Smooth muscle cell of the umbilical artery (primary cell): ENCODE results near the gene CPNE2. TPM values are rescaled to one million over a fixed set of nuclear protein-coding genes. Genes with fewer than 3 reads are reported as not detected.

Experiments used
- total RNA-seq: library from RNA; depleted of rRNA; stranded (reverse); fragments of >200 nt; gene quantifications from 2 replicates; pipeline ENCODE4 v1.2.3, GENCODE V29; 2014

The CPNE2 gene
- 9.8 and 22.3 TPM in 2 replicates for total RNA-seq

DNA sequence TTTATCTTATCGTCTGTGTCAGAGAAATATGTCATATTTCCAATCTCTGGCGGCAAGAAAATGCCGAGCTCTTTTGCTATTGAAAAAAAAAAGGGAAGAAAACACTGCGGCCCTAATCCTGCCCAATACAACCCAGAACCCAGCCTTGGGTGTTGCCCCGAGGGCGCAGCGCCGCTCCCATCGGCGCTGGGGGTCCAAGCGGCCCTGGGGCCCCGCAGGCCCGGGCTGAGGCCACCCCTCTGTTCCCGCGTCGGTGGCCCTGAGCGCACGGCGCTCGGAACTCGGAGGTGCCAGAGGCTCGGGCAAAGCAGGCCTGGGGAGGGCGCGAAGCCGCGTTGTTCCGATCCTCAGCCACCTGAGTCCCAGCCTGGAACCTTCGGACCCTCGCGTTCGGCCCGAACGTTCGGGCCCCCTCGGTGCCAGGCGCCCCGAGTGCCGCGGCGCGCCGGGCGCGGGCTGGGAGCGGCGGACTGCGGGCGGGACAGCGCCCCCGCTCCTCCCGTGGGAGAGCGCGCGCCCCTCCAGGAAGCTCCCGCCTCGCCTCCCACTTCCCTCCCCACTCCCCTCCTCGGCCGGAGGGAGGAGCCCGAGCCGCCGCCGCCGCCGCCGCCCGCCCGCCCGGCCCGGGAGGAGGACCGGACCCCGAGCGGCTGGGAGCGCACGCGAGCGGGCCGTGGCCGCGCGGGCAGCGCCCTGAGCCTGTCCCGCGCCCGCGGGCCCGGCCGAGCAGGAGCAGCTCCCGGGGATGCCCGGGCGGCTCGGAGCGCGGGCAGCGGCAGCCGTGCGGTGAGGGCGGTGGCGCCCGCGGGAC is at the start of gene CPNE2:
CPNE2 (plus strand) TSS at position 609 of the 811 bp plus-strand sequence. CDS start 18,160 bp downstream, outside the sequence.

DNA sequence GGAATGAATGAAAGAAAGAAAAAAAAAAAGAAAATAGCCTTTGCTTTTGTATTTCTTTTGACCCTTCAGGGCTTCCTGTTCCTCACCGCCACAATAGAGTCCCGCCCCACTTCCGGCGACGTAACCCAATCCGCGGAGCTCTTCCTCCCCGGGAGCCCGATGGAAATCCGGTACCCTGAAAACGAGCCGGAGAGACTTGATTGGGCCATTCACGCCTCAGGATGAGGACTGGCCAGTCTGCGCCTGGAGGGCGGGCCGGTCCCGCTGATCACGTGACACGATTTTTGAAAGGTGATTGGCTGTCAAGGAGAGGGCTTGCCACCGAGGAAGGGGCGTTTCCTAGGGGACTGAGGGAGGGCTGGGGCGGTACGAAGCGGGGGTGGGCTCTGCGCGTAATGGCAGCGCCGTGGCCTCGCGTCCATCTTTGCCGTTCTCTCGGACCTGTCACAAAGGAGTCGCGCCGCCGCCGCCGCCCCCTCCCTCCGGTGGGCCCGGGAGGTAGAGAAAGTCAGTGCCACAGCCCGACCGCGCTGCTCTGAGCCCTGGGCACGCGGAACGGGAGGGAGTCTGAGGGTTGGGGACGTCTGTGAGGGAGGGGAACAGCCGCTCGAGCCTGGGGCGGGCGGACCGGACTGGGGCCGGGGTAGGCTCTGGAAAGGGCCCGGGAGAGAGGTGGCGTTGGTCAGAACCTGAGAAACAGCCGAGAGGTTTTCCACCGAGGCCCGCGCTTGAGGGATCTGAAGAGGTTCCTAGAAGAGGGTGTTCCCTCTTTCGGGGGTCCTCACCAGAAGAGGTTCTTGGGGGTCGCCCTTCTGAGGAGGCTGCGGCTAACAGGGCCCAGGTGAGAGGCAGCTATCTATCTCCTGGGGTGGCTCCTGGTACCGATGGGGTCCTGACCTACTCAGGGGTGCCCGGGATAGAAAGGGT is 93.8 kb downstream of the CPNE2 start, which contains the start of the genes PSME3IP1 and RSPRY1:
PSME3IP1 (minus strand) TSS at position 95 of the 927 bp plus-strand sequence. CDS start 12,185 bp downstream, outside the sequence.
RSPRY1 (plus strand) TSS at position 385 of the 927 bp plus-strand sequence. CDS start 18,330 bp downstream, outside the sequence.

Other genes with a start within 250 kb of the CPNE2 start
- gene SLC12A3, start 227.4 kb upstream of the CPNE2 start, total RNA-seq: 0.30 TPM in 1 of 2 replicates, not detected in the other
- gene HERPUD1, start 160.4 kb upstream of the CPNE2 start, total RNA-seq: 169 and 222 TPM in 2 replicates
- gene CETP, start 130.6 kb upstream of the CPNE2 start, total RNA-seq: not detected in 2 replicates
- 10.7 and 34.4 TPM in 2 replicates for gene NLRC5, start 103.0 kb upstream of the CPNE2 start, total RNA-seq
- 59.4 and 80.0 TPM in 2 replicates for gene PSME3IP1, start 93.5 kb downstream of the CPNE2 start, total RNA-seq
- 51.7 and 64.6 TPM in 2 replicates for gene RSPRY1, start 93.7 kb downstream of the CPNE2 start, total RNA-seq
- 69.8 and 71.0 TPM in 2 replicates for gene ARL2BP, start 152.7 kb downstream of the CPNE2 start, total RNA-seq
- not detected in 2 replicates for gene PLLP, start 192.1 kb downstream of the CPNE2 start, total RNA-seq